Measurements from ENCODE around the gene DDX1.
"Not testable (repeated sequence)": the region's sequence is repeated elsewhere in the genome, so short reads cannot be mapped to it uniquely, and the experiment has no call there.

The DDX1 gene

GRCh38 chr2:15591692-15592463 lies at the start of gene DDX1:
TSS of gene DDX1 (plus strand) at chr2:15591868. CDS start at chr2:15591934, 66 bp downstream.
- peak; percentile 91 for DNase-seq

GRCh38 chr2:15542269-15542668 lies 49.4 kb upstream of the DDX1 start:
- DNase-seq: not testable (repeated sequence)

DNA sequence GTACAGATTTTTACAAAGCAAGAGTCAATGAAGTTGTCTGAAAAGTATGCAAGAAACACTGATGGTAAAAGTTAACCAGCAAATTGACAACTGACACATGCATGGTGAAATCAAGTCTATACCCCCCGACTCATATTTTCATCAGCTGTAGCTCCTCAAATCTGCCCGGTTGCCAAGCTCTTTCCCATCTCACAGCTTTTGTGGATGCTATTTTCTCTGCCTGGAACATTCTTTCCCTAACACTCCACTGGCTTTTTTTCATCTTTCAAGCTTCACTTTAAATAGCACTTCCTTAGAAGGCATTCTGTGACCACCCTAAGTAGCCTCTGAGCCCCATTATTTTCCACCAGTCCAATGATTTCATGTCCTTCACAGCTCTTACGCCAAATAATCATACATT lies 48.6 kb upstream of the DDX1 start:
- DNase-seq: no peak

DNA sequence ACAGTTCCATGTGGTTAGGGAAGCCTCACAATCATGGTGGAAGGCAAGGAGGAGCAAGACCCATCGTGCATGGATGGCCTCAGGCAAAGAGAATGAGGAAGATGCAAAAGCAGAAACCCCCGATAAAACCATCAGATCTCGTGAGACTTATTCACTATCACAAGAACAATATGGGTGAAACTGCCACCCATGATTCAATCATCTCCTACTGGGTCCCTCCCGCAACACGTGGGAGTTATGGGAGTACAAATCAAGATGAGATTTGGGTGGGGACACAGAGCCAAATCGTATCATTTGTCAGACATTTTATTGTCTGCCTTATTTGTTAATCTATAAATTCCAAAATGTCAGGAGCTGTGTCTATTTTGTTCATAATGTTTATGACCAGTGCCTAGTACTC lies 48.1 kb upstream of the DDX1 start:
- DNase-seq: no peak

DNA sequence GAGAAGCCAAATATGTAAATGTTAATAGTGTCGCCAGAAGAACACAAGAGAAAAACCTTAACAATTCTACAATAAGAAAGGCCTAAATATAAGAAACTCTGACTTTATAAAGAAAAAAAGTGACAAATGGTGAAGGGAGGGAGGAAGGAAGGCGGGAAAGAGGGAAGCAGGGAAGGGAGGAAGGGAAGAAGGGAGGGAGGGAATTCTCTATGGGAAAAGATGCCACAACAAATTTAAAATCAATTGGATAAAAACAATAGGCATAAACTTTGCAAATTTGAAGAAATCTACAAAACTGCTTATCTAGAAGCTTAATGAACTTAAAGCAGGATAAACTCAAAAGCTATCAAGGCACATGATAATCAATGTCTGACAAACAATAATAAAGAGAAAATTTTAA lies 47.4 kb upstream of the DDX1 start:
- DNase-seq: no peak

DNA sequence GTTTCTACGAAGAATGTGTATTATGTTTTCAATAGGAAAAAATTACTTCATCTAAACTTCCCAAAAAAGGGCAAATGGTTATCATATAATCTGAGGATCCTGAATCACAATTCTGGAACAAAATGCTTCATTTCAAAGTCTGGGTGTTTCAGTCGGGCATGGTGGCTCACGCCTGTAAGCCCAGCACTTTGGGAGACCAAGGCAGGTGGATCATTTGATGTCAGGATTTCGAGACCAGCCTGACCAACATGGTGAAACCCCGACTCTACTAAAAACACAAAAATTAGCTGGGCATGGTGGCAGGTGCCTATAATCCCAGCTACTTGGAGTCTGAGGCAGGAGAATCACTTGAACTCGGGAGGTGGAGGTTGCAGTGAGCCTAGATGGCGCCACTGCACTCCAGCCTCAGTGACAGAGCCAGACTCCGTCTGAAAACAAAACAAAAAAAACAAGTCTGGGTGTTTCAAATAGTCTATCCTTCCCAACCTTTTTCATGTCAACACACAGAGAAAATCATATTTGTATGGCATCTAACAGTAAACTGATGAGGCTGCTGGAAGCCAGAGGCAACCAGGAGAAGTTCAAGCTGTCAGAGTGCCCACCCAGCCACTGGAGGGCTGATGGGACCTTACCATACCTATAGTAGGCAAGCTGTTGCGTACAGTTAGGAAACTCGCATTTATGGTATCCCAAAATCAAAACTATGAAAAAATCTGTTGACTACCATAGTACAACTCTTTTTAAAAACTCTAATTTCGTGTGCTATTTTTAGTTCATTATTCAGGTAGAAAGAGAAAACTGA lies 45.2 kb upstream of the DDX1 start:
- DNase-seq: no peak

DNA sequence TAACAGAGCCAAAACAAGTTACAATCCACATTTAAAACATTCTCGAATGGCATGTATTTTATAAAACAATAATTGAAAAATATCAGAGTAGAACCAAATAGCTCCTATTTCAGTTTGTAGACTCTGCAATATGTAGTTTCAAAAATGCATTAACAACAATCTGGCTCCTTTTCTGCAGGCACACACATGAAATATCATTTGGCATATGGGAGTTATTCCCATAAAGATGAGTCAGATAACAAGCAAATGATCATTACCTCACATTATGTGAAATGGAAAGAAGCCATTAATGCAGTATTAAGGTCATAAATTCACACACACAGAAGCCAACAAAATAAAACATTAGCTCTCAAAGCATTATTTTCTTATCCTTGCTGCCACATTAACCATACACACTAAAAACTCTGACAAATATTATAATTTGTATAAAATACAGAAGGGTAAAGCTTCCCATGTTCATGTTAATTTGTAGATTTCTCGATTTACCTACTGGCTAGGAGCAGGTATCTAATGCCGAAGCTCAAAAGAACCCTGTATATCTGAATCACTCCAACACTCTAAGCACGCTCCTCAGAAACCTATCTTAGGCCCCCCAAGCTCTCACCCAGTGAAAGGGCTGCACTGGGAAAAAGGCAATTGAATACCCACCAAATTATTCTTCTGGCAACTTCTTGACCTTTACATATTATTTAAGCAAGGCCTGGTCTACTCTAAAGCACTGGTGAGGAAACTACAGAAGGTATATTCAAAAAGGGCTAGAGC lies 44.4 kb upstream of the DDX1 start:
- DNase-seq: no peak

DNA sequence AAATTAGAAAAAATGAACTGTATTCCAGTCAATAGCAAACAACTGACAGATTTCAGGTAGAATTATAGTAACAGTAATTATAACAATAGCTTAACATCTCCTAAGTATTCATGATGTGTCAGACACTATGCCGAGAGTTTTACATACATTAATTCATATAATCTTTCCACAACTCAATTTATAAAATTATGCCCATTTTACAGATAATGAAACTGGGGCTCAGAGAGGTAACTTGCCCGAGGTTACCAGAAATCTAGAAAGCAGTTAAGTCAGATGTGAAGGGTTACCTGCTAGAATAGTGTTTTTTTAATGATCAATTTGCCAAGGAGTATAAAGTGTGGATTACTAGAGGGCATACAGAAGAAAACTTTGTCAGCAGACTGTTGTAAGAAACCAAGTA lies 42.7 kb upstream of the DDX1 start:
- DNase-seq: no peak

DNA sequence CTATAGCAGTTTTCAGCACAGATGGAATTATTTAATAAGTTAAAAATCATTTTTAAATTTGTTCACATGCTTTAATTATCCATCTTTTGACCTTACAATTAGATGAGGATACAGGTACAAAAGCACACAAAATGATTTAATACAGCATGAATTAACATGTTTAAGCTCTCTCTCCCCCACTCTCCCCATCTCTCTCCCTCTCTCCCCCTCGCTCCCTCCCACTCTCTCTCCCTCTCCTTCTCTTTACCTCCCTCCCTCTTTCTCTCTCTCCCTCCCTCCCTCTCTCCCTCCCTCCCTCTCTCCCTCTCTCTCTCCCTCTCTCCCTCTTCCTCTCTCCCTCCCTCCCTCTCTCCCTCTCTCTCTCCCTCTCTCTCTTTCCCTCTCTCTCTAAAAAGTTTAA lies 38.1 kb upstream of the DDX1 start:
- DNase-seq: no peak

DNA sequence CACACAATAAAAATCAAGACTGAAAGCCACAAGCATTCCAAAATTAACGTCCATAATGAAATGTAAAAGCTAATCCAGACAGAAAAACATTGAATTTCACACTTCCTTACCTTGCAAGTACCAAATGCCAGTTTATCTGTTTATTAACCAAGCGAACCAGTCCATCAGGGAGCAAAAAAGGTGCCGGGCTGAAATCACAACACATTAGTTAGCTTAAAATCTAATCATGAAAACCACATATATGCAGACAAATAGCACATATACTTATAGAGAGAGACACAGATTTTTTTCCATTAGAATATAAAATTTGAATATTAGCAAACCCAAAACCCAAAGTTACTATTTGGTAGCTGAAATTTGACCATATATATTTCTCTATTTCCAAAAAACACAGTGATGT lies 37.7 kb upstream of the DDX1 start:
- DNase-seq: no peak

GRCh38 chr2:15554525-15555218 lies 37.0 kb upstream of the DDX1 start:
- no peak for DNase-seq

- DNase-seq: no peak
Observed at GRCh38 chr2:15555760-15556193, 35.9 kb upstream of the DDX1 start.

- no peak for DNase-seq
Observed at GRCh38 chr2:15556311-15556930, 35.2 kb upstream of the DDX1 start.

DNA sequence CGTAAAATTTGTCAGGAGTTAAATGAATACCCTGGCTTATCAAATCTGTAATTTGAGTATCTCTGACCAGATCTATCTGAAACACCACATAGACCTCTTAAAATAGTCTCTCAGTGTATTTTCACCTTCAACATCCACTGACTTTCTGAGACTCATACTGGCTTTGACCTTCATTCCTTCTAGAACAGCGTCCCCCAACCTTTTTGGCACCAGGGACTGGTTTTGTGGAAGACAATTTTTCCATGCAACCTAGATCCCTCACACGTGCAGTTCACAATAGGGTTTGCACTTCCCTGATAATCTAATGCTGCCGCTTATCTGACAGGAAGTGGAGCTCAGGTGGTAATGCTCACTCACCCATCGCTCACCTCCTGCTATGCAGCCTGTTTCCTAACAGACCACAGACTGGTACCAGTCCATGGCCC lies 33.8 kb upstream of the DDX1 start:
- DNase-seq: no peak

GRCh38 chr2:15559379-15560139 lies 32.1 kb upstream of the DDX1 start:
- no peak for DNase-seq

GRCh38 chr2:15560140-15560987 lies 31.3 kb upstream of the DDX1 start:
- DNase-seq: peak; percentile 30

DNA sequence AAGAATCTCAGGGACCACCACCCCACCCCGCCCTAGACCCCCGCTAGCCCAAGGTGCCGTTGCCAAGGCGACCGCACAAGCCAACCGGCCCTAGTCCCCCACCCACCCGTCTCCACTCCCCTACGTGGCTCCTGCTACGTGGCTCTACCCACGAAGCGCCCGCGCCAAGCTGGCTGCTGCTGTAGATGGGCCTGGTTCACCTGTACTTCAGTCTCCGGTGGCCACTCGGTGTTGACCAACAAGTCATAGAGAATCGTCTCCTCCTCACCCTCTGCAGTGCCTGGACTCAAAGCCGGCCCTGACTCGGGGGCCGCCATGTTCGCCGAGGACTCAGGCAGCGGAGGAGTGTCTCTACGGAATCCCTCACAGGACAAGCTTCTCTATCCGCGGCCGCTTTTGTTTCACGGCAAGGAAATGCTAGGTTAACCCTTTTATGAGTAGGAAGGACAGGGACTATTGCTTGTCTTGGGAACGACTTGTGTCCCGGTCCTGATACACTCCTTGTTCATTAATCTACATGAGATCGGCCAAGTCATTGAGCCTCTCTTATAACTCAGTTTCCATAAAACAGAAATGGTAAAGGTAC lies 30.6 kb upstream of the DDX1 start, which contains the start of gene NBAS:
Gene NBAS, minus strand, starts transcription at position 347 of the 586 bp plus-strand sequence. Its CDS starts 30 bp downstream, at position 317.
- peak; percentile 79 for DNase-seq

GRCh38 chr2:15561574-15562344 lies 29.9 kb upstream of the DDX1 start:
- peak; percentile 5 for DNase-seq

DNA sequence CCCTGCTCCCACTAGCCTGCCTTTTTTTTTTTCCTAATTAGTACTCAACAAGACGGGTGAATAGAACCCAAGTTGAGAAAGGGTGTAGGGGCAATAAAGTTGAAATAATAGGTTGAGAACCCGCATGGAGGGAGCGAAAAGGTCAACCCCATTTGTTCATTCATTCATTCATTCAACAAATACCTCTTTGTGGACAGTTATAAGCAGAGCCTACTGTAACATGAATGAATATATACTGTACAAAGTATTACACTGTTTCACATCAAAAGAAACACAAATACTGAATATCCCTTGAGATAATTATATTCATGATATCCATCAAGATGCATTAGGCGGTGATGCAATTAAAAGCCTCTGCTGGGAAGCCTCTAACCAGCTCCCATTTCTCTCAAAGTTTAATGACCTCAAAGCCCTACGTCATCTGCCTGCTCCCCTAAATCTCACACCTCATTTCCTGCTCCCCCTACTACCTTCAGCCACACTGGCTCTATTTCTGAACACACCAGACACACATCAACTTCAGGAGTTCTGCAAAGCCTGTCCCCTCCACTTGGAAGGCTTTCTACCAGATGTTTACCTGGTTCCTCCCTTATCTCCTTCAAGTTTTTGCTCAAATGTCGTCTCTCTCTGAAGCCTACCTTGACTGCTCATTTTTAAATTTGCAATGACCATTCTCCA lies 29.2 kb upstream of the DDX1 start:
- DNase-seq: no peak

Data from RPMI8226 (cell line).